GM12878 (cell line): Measurements from ENCODE around the gene DPM3. TPM values are rescaled to one million over a fixed set of nuclear protein-coding genes. Genes with fewer than 3 reads are reported as not detected.

Experiments used
- ASH2L ChIP-seq: fragments of 300-600, 200-600 bp; sonication (generic); IDR thresholded peaks from 2 replicates; pipeline ENCODE4 v1.6.1; 2017; ENCODE audit warnings: low read depth, mild to moderate bottlenecking, borderline replicate concordance
- CHD4 ChIP-seq: fragments of 200-600 bp; sonication (generic); IDR thresholded peaks from 2 replicates; pipeline ENCODE4 v1.6.1; 2016; ENCODE audit warnings: mild to moderate bottlenecking
- CREB1 ChIP-seq: IDR thresholded peaks from 2 replicates; pipeline ENCODE4 v1.6.1; 2012; ENCODE audit warnings: low read depth, mild to moderate bottlenecking, inconsistent platforms
- EED ChIP-seq: sonication (generic); IDR thresholded peaks from 2 replicates; pipeline ENCODE4 v1.6.1; 2016; ENCODE audit warnings: antibody characterized with exemption, low read depth
- JUNB ChIP-seq: IDR thresholded peaks from 2 replicates; pipeline ENCODE4 v1.6.1; 2016; ENCODE audit warnings: antibody characterized with exemption, mild to moderate bottlenecking
- LARP7 ChIP-seq: fragments of 450-650 bp; IDR thresholded peaks from 2 replicates; pipeline ENCODE4 v1.6.1; 2017; ENCODE audit warnings: mild to moderate bottlenecking
- MTA3 ChIP-seq: IDR thresholded peaks from 2 replicates; pipeline ENCODE4 v1.6.1; 2012; ENCODE audit warnings: low read length, inconsistent platforms, borderline replicate concordance
- MYB ChIP-seq: fragments of 150-350 bp; IDR thresholded peaks from 2 replicates; pipeline ENCODE4 v1.6.1; 2014; ENCODE audit warnings: mild to moderate bottlenecking, low read depth, low read length, borderline replicate concordance
- NFYB ChIP-seq: IDR thresholded peaks from 2 replicates; pipeline ENCODE4 v1.6.1; 2011; ENCODE audit warnings: low read depth, mild to moderate bottlenecking, low read length, improper control_type of control experiment, moderate library complexity; ENCODE audit not compliant: insufficient read depth
- NRF1 ChIP-seq: conservative IDR thresholded peaks from 2 replicates; pipeline ENCODE4 v1.6.1; 2011; ENCODE audit warnings: mild to moderate bottlenecking, low read depth, low read length, improper control_type of control experiment
- PML ChIP-seq: IDR thresholded peaks from 2 replicates; pipeline ENCODE4 v1.6.1; 2012; ENCODE audit warnings: low read length, inconsistent platforms
- POLR2A ChIP-seq: IDR thresholded peaks from 2 replicates; pipeline ENCODE4 v1.6.1; 2011; ENCODE audit warnings: low read depth, mild to moderate bottlenecking, low read length
- SIX5 ChIP-seq: IDR thresholded peaks from 2 replicates; pipeline ENCODE4 v1.6.1; 2011; ENCODE audit warnings: mild to moderate bottlenecking, low read depth, low read length, moderate library complexity; ENCODE audit not compliant: severe bottlenecking
- SMARCA5 ChIP-seq: fragments of 450-650 bp; IDR thresholded peaks from 2 replicates; pipeline ENCODE4 v1.6.1; 2017; ENCODE audit warnings: mild to moderate bottlenecking
- STAT1 ChIP-seq: fragments of 450-650 bp; conservative IDR thresholded peaks from 2 replicates; pipeline ENCODE4 v1.6.1; 2014; ENCODE audit warnings: antibody characterized with exemption, mild to moderate bottlenecking
- YBX1 ChIP-seq: fragments of 450-650 bp; IDR thresholded peaks from 2 replicates; pipeline ENCODE4 v1.6.1; 2016; ENCODE audit warnings: antibody characterized with exemption
- ZBTB4 ChIP-seq: fragments of 450-650 bp; formaldehyde crosslinking; IDR thresholded peaks from 2 replicates; pipeline ENCODE4 v1.4.0; 2022; ENCODE audit warnings: mild to moderate bottlenecking, moderate library complexity
- ZNF622 ChIP-seq: fragments of 450-650 bp; IDR thresholded peaks from 2 replicates; pipeline ENCODE4 v1.6.1; 2017; ENCODE audit warnings: mild to moderate bottlenecking, inconsistent platforms
- ZZZ3 ChIP-seq: IDR thresholded peaks from 2 replicates; pipeline ENCODE4 v1.6.1; 2011; ENCODE audit warnings: low read depth; ENCODE audit not compliant: control insufficient read depth, insufficient read length
- polyA plus RNA-seq, 11 experiments: library from polyadenylated mRNA; depleted of rRNA in 4 of 11; unstranded in 6 of 11; stranded (reverse) in 5 of 11; fragments of >200 nt; fragmentation: Nextera tagmentation in 4 of 11; fragmentation: Illumina TruSeq in 1 of 11; extraction: Ambion mirVana in 4 of 11; extraction: Trizol in 1 of 11; gene quantifications; 1 replicate in 1 of 11; 2 replicates in 10 of 11; pipeline versions ENCODE4 v1.2.1 to v1.2.3, GENCODE V29; 2011 to 2016; ENCODE audit warnings: inconsistent platforms in 2 of 11, missing spikeins in 2 of 11, low read depth in 1 of 11
- total RNA-seq, 4 experiments: library from RNA; depleted of rRNA in 3 of 4; stranded (reverse); fragments of >200 nt in 3 of 4; fragmentation: Illumina TruSeq in 1 of 4; extraction: Trizol in 1 of 4; gene quantifications; 2 replicates each; pipeline versions ENCODE4 v1.2.1 to v1.2.3, GENCODE V29; 2013 to 2021
- TF ChIP-seq, protein P1 (sequence below): fragments of 450-650 bp; IDR thresholded peaks from 2 replicates; pipeline ENCODE4 v1.6.1; 2018; ENCODE audit warnings: mild to moderate bottlenecking, low read depth, moderate library complexity; ENCODE audit not compliant: partially characterized antibody
- TF ChIP-seq, protein P2 (sequence below): IDR thresholded peaks from 2 replicates; pipeline ENCODE4 v1.6.1; 2012; ENCODE audit warnings: low read depth, low read length, improper control_type of control experiment
- TF ChIP-seq, protein P3 (sequence below): fragments of 450-650 bp; IDR thresholded peaks from 2 replicates; pipeline ENCODE4 v1.6.1; 2018; ENCODE audit warnings: borderline replicate concordance, mild to moderate bottlenecking; ENCODE audit not compliant: partially characterized antibody

DPM3 gene
- total and polyA plus RNA-seq, 10 of the 15 experiments (the other 5 are each of a cell fraction or from before 2014, with no cell fraction given), result 5.9 to 78.7 (median 25.7) TPM

DNA sequence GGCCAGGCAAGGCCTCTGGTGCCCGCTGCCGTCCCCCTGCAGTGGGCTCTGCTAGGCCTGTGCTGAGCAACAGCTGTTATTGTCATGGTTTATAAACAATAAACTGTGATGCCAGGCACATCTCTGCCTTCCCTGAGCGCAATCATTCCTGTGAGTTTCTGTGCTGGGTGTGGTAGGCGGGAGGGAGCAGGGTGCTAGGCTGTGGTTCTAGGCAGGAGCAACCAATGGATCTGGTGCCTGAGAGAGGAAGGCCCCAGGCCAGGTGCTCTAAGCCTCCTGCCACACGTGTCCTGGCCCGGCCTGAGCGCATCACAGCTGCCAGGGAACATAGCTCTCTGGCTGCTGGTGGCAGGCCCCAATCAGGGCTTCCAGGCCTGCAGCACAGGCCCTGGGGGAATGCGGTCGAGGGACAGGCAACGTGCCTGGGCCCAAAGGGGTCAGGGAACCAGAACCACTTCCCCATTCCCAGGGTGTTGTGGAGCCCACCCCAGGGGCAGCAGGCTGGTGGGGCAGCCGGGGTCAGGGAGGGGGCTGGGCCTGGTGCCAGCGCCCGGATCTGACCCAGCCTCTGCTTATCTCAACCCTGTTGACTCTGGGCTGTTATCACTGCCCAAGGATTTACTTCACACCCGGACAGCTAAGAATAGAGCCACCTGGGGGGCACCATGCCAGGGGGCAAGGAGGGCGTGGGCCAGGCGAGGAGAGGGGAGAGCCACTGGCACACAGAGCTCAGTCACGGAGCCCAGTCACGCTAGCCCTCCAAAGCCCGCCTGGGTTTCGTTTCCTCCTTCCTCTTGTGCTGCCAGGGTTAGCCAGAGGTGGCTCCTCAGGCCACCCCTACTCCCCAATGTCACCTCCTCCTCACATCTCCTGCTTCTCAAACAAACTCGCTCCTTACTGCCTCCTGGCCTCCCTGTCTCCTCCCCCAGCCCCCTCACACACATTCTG lies 44.8 kb upstream of the DPM3 start (continued):
- TF ChIP-seq, protein P1, sequence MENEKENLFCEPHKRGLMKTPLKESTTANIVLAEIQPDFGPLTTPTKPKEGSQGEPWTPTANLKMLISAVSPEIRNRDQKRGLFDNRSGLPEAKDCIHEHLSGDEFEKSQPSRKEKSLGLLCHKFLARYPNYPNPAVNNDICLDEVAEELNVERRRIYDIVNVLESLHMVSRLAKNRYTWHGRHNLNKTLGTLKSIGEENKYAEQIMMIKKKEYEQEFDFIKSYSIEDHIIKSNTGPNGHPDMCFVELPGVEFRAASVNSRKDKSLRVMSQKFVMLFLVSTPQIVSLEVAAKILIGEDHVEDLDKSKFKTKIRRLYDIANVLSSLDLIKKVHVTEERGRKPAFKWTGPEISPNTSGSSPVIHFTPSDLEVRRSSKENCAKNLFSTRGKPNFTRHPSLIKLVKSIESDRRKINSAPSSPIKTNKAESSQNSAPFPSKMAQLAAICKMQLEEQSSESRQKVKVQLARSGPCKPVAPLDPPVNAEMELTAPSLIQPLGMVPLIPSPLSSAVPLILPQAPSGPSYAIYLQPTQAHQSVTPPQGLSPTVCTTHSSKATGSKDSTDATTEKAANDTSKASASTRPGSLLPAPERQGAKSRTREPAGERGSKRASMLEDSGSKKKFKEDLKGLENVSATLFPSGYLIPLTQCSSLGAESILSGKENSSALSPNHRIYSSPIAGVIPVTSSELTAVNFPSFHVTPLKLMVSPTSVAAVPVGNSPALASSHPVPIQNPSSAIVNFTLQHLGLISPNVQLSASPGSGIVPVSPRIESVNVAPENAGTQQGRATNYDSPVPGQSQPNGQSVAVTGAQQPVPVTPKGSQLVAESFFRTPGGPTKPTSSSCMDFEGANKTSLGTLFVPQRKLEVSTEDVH, result no peak
- peak; percentile 55; the same call in 1 of the 2 replicates for TF ChIP-seq SMARCA5
- no peak for TF ChIP-seq MTA3
- no peak for TF ChIP-seq ZNF622
- no peak for TF ChIP-seq NFYB
- no peak for TF ChIP-seq ASH2L
- TF ChIP-seq STAT1, result no peak
- TF ChIP-seq ZZZ3, result no peak
- TF ChIP-seq LARP7, result peak; percentile 36; the same call in 1 of the 2 replicates
- TF ChIP-seq, protein P2, sequence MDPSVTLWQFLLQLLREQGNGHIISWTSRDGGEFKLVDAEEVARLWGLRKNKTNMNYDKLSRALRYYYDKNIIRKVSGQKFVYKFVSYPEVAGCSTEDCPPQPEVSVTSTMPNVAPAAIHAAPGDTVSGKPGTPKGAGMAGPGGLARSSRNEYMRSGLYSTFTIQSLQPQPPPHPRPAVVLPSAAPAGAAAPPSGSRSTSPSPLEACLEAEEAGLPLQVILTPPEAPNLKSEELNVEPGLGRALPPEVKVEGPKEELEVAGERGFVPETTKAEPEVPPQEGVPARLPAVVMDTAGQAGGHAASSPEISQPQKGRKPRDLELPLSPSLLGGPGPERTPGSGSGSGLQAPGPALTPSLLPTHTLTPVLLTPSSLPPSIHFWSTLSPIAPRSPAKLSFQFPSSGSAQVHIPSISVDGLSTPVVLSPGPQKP, result no peak
- peak; percentile 65; the same call in 1 of the 2 replicates for TF ChIP-seq EED
- no peak for TF ChIP-seq CREB1
- TF ChIP-seq POLR2A, result peak; percentile 65
- TF ChIP-seq YBX1, result no peak
- TF ChIP-seq, protein P3, sequence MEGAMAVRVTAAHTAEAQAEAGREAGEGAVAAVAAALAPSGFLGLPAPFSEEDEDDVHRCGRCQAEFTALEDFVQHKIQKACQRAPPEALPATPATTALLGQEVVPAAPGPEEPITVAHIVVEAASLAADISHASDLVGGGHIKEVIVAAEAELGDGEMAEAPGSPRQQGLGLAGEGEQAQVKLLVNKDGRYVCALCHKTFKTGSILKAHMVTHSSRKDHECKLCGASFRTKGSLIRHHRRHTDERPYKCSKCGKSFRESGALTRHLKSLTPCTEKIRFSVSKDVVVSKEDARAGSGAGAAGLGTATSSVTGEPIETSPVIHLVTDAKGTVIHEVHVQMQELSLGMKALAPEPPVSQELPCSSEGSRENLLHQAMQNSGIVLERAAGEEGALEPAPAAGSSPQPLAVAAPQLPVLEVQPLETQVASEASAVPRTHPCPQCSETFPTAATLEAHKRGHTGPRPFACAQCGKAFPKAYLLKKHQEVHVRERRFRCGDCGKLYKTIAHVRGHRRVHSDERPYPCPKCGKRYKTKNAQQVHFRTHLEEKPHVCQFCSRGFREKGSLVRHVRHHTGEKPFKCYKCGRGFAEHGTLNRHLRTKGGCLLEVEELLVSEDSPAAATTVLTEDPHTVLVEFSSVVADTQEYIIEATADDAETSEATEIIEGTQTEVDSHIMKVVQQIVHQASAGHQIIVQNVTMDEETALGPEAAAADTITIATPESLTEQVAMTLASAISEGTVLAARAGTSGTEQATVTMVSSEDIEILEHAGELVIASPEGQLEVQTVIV, result no peak
- no peak for TF ChIP-seq CHD4
- no peak for TF ChIP-seq PML
- TF ChIP-seq MYB, result no peak
- TF ChIP-seq JUNB, result no peak
- TF ChIP-seq NRF1, result no peak
- no peak for TF ChIP-seq SIX5
- TF ChIP-seq ZBTB4 (CRISPR knock-in tag), result no peak
